Measurements from ENCODE around the gene PRSS50. TPM values are rescaled to one million over a fixed set of nuclear protein-coding genes. Genes with fewer than 3 reads are reported as not detected.

The PRSS50 gene
- total and polyA plus RNA-seq, 2 donors (not counting 3 experiments of a cell fraction or from before 2014, with no cell fraction given): not detected

- Histone ChIP-seq H3K9me3 (replicated peaks; ENCODE audit: control insufficient read depth, insufficient read depth, low read length) (no peaks in the 10 kb centered on the region), H3K27me3 (ENCODE audit: control insufficient read depth in 2 of 2, insufficient read depth in 2 of 2, low read length in 2 of 2) (peaks cover 6 to 7% of the 10 kb centered on the region in 2 experiments), H3K4me2 (ENCODE audit: insufficient read depth, low read length) (no peak overlapping the region), H3K9me1 (replicated peaks; ENCODE audit: control insufficient read depth, extremely low read depth, insufficient read depth, low read length) (no peaks in the 10 kb centered on the region), H3K79me2 (ENCODE audit: control insufficient read depth, insufficient read depth, low read length) (no peaks in the 10 kb centered on the region), H3K27ac (ENCODE audit: insufficient read depth, low read depth, low read length) (no peak overlapping the region), H4K20me1 (replicated peaks; ENCODE audit: control insufficient read depth, extremely low read depth, insufficient read depth, low read length) (no peaks in the 10 kb centered on the region), H3K9ac (replicated peaks; ENCODE audit: extremely low read depth, insufficient read depth, low read length) (no peak overlapping the region), H2AFZ (ENCODE audit: low read depth, low read length) (no peak overlapping the region), H3K4me3 (replicated peaks in 1 of 3; ENCODE audit: insufficient read depth in 1 of 3, low read depth in 1 of 3, low read length in 3 of 3) (no peak overlapping the region), H3K4me1 (ENCODE audit: control insufficient read depth, extremely low read depth, insufficient read depth, low read length) (peaks cover 11% of the 10 kb centered on the region), H3K36me3 (ENCODE audit: control insufficient read depth in 2 of 2, extremely low read depth in 1 of 2, insufficient read depth in 2 of 2, low read length in 2 of 2) (no peaks in the 10 kb centered on the region)
- ChIA-PET POLR2A (no interaction called here), CTCF (interaction anchor here (0.9 to 3.5 kb wide), 5 partner anchors 28 to 207 kb away, joined by 3 to 26 read pairs (median 12); no protein-coding TSS in a partner anchor)
- dilution Hi-C loops (cut with MboI; ENCODE audit: extremely low pct_ligation_motif_present, low sequenced_read_pairs): no loop called here
- FAIRE-seq (no peak), DNase-seq (ENCODE audit: low read depth, low spot score) (no peak)
- TF ChIP-seq FOS (IDR thresholded peaks at IDR 0.05; ENCODE audit: borderline replicate concordance, insufficient read depth, low read length) (no peak), JUN (IDR thresholded peaks at IDR 0.05; ENCODE audit: borderline replicate concordance, insufficient read depth, insufficient read length, low read depth) (no peak), POLR2A (IDR thresholded peaks at IDR 0.05; ENCODE audit: low read depth, low read length) (no peak), MYC (IDR thresholded peaks at IDR 0.05; ENCODE audit: low read depth, low read length) (no peak), EZH2 (IDR thresholded peaks at IDR 0.05; ENCODE audit: borderline replicate concordance, low read depth, low read length, severe bottlenecking) (no peak), GATA2 (IDR thresholded peaks at IDR 0.05; ENCODE audit: insufficient read depth, insufficient read length, low read depth, low read length) (no peak), CTCF (IDR thresholded peaks at IDR 0.05; ENCODE audit: extremely low read depth in 1 of 2, insufficient read depth in 1 of 2, low read depth in 1 of 2, low read length in 2 of 2) (no peak), POLR2AphosphoS5 (IDR thresholded peaks at IDR 0.05; ENCODE audit: insufficient read depth, low read depth, low read length) (no peak)
- TF ChIP-seq, protein P1, sequence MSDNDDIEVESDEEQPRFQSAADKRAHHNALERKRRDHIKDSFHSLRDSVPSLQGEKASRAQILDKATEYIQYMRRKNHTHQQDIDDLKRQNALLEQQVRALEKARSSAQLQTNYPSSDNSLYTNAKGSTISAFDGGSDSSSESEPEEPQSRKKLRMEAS (IDR thresholded peaks at IDR 0.05; ENCODE audit: insufficient read depth, insufficient read length): no peak
- intact Hi-C loops (cut with micrococcal nuclease): loop anchor here (10.0 kb wide), 2 partner anchors 292 to 672 kb away; no protein-coding TSS in a partner anchor
- no TSS peak for BruUV-seq (replicated peaks)
Measured at GRCh38 chr3:46702246-46703012, 15.2 kb downstream of the PRSS50 start.

All from endothelial cell of umbilical vein (primary cell).